Measurements from ENCODE around the gene AFF3. TPM values are rescaled to one million over a fixed set of nuclear protein-coding genes. Genes with fewer than 3 reads are reported as not detected.

Gene AFF3
- total RNA-seq, 4 donors from 2014 or later = 9.0 to 20.2 (median 14.5) TPM

GRCh38 chr2:99787769-99788382 lies 354.5 kb downstream of the AFF3 start:
- DNase-seq = no peak
- H3K27ac ChIP-seq = no peak overlapping the region
- no peaks in the 10 kb centered on the region for H3K36me3 ChIP-seq
- intact Hi-C loops (cut with DNase I; ENCODE audit: low total_unique reads) (no loop called here), in situ Hi-C loops (cut with MboI; ENCODE audit: low pct_ligation_motif_present in 1 of 4, low pct_unique_long_range_greater_than_20kb in 1 of 4, low sequenced_read_pairs in 3 of 4) (no loop called here)
- no peak overlapping the region for H3K4me3 ChIP-seq
- TF ChIP-seq CTCF (IDR thresholded peaks at IDR 0.05) (no peak), EP300 (IDR thresholded peaks at IDR 0.05; ENCODE audit: low read depth) (no peak), POLR2A (IDR thresholded peaks at IDR 0.05) (no peak), POLR2AphosphoS5 (IDR thresholded peaks at IDR 0.05) (no peak)
- H3K9me3 ChIP-seq = no peaks in the 10 kb centered on the region
- no peaks in the 10 kb centered on the region for H3K27me3 ChIP-seq
- H3K4me1 ChIP-seq = no peaks in the 10 kb centered on the region
- WGBS, 2 donors (ENCODE audit: low coverage in 1 of 2) = 77 to 79% methylated on average over 4 to 5 of the region's 5 CpGs

- intact Hi-C loops (cut with DNase I; ENCODE audit: low total_unique reads) (no loop called here), in situ Hi-C loops (cut with MboI; ENCODE audit: low pct_ligation_motif_present in 1 of 4, low pct_unique_long_range_greater_than_20kb in 1 of 4, low sequenced_read_pairs in 3 of 4) (no loop called here)
- Histone ChIP-seq H3K27me3 (no peaks in the 10 kb centered on the region), H3K36me3 (no peaks in the 10 kb centered on the region), H3K9me3 (no peaks in the 10 kb centered on the region), H3K4me3 (no peak overlapping the region), H3K27ac (no peak overlapping the region), H3K4me1 (no peaks in the 10 kb centered on the region)
- no peak for TF ChIP-seq POLR2AphosphoS5 (IDR thresholded peaks at IDR 0.05)
- TF ChIP-seq POLR2A (IDR thresholded peaks at IDR 0.05) = no peak
- no peak for TF ChIP-seq EP300 (IDR thresholded peaks at IDR 0.05; ENCODE audit: low read depth)
- no peak for TF ChIP-seq CTCF (IDR thresholded peaks at IDR 0.05)
- no peak for DNase-seq
- WGBS, 2 donors (ENCODE audit: low coverage in 1 of 2) = 59 to 70% methylated on average over 5 to 14 of the region's 14 CpGs
These were observed 355.6 kb downstream of the AFF3 start for GRCh38 chr2:99786636-99787390.

DNA sequence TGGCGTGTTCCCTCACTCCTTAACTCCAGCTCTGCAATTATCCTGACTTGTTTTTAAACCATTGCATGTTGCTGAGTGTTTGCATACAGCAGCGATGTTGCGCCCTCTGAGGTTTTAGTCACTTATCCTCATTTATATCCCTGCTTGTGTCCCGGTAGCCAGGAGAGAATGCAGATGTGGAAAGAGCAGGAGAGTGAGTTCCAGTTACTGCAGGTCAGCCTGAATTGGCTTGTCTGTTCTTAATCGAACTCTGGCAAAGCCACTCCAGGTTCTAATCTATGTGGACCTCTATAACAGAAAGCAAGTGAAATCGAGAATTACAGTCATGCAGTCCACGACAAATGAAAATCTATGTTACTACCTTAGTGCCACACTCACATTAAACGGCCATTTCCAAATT lies 357.4 kb downstream of the AFF3 start:
- in situ Hi-C loops (cut with MboI; ENCODE audit: low pct_ligation_motif_present in 1 of 4, low pct_unique_long_range_greater_than_20kb in 1 of 4, low sequenced_read_pairs in 3 of 4) = no loop called here
- DNase-seq = no peak

More for the DNA sequence above, 357.4 kb downstream of the AFF3 start:
- TF ChIP-seq EP300 (IDR thresholded peaks at IDR 0.05; ENCODE audit: low read depth) (no peak), POLR2AphosphoS5 (IDR thresholded peaks at IDR 0.05) (no peak), CTCF (IDR thresholded peaks at IDR 0.05) (no peak), POLR2A (IDR thresholded peaks at IDR 0.05) (no peak)
- no peaks in the 10 kb centered on the region for H3K9me3 ChIP-seq
- no peaks in the 10 kb centered on the region for H3K36me3 ChIP-seq
- no peaks in the 10 kb centered on the region for H3K4me1 ChIP-seq
- H3K27ac ChIP-seq = no peak overlapping the region
- H3K4me3 ChIP-seq = no peak overlapping the region
- 89 to 92% methylated on average over 4 to 8 of the region's 8 CpGs for WGBS, 2 donors (ENCODE audit: low coverage in 1 of 2)
- H3K27me3 ChIP-seq = no peaks in the 10 kb centered on the region
- intact Hi-C loops (cut with DNase I; ENCODE audit: low total_unique reads) = no loop called here
